MCF 10A (cell line): ENCODE results near the gene MMS19. TPM values are rescaled to one million over a fixed set of nuclear protein-coding genes. Genes with fewer than 3 reads are reported as not detected.

ENCODE experiments used
- BruUV-seq: library from RNA; stranded (reverse); fragments of 400-500 nt; replicated peaks from 2 replicates; lab custom pipeline; 2021; lab: Mats Ljungman, UMichigan
- CTCF ChIA-PET: fragments of 300-600 bp; sonication (Branson Sonifier 250); formaldehyde crosslinking; extraction: SDS; loops from one replicate; lab custom pipeline; 2021; ENCODE audit warnings: antibody characterized with exemption, inconsistent platforms; lab: Yijun Ruan, JAX
- POLR2A ChIA-PET: fragments of 300-600, 350-650 bp; sonication (Branson Sonifier 250); formaldehyde crosslinking; extraction: SDS; loops from one replicate; lab custom pipeline; 2020; ENCODE audit warnings: antibody characterized with exemption, inconsistent platforms; lab: Yijun Ruan, JAX
- DNase-seq: peaks from one replicate; pipeline ENCODE4 v3.0.0-alpha.2; 2018; ENCODE audit not compliant: unreplicated experiment
- H3K27ac Mint-ChIP-seq: one replicate; pipeline ENCODE4 v1.8.0; 2022; ENCODE audit warnings: mild to moderate bottlenecking, low read depth, mixed read lengths; ENCODE audit not compliant: unreplicated experiment
- H3K27me3 Mint-ChIP-seq: one replicate; pipeline ENCODE4 v1.8.0; 2022; ENCODE audit warnings: mixed read lengths; ENCODE audit not compliant: insufficient read depth, unreplicated experiment
- H3K36me3 Mint-ChIP-seq: one replicate; pipeline ENCODE4 v1.8.0; 2022; ENCODE audit warnings: mild to moderate bottlenecking, moderate library complexity, mixed read lengths; ENCODE audit not compliant: insufficient read depth, unreplicated experiment
- H3K4me1 Mint-ChIP-seq: one replicate; pipeline ENCODE4 v1.8.0; 2022; ENCODE audit warnings: mixed read lengths; ENCODE audit not compliant: insufficient read depth, unreplicated experiment
- H3K4me3 Mint-ChIP-seq: one replicate; pipeline ENCODE4 v1.8.0; 2022; ENCODE audit warnings: mild to moderate bottlenecking, moderate library complexity, mixed read lengths; ENCODE audit not compliant: unreplicated experiment
- H3K9me3 Mint-ChIP-seq: one replicate; pipeline ENCODE4 v1.8.0; 2022; ENCODE audit warnings: mixed read lengths; ENCODE audit not compliant: unreplicated experiment
- intact Hi-C: fragments of 100-400 bp; cut with micrococcal nuclease; formaldehyde crosslinking; loops from 2 replicates; pipeline ENCODE4 v1.14.1; 2022
- total RNA-seq: library from RNA; stranded (reverse); gene quantifications from 2 replicates; pipeline ENCODE4 v1.2.3, GENCODE V29; 2022
- TF ChIP-seq, protein P1 (sequence below): fragments of 200-600 bp; IDR thresholded peaks from one replicate; pipeline ENCODE4 v1.8.0; 2022; ENCODE audit warnings: antibody characterized with exemption, mild to moderate bottlenecking; ENCODE audit not compliant: unreplicated experiment

Gene MMS19
- total RNA-seq, 1 experiment from 2014 or later = 67.0 TPM

DNA sequence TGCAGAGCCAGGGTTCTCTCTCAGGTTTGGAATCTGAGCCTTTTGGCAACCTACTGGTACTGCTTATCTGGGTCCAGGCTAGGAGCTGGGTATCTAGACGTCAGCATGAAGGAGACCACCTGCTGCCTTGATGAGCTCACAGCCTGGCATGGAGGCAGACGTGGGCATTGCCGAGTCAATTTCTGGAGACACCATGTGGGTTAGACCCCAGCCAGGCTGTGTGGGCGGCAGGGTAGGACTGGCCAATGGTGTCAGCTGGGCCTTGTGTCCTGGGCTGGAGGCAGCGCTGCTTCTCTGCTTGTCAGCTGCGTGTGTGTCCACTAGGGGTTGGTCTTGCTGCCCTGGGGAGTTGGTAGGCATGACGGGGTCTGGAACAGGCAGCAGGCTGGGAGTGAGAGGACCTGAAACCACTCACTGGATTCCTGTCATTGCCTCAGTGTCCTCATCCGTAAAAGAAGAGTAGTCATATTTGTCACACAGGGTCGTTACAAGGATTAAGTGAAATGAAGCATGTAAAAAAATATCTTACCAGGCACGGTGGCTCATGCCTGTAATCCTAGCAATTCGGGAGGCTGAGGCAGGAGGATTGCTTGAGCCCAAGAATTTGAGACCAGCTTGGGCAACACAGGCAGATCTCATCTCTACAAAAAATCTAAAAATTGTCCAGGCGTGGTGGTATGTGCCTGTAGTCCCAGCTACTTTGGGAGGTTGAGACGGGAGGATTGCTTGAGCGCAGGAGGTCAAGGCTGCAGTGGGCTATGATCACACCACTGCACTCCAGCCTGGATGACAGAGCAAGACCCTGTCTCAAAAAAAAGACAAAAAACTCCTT is 42.7 kb upstream of the MMS19 start:
- intact Hi-C loops = no loop called here
- Mint-ChIP-seq H3K27me3 (no peaks in the 10 kb centered on the region), H3K9me3 (no peaks in the 10 kb centered on the region), H3K4me1 (peaks cover 28% of the 10 kb centered on the region), H3K4me3 (no peak overlapping the region), H3K27ac (peak overlapping the region; percentile 59), H3K36me3 (no peaks in the 10 kb centered on the region)
- DNase-seq = no peak
- no TSS peak for BruUV-seq
- TF ChIP-seq, protein P1, sequence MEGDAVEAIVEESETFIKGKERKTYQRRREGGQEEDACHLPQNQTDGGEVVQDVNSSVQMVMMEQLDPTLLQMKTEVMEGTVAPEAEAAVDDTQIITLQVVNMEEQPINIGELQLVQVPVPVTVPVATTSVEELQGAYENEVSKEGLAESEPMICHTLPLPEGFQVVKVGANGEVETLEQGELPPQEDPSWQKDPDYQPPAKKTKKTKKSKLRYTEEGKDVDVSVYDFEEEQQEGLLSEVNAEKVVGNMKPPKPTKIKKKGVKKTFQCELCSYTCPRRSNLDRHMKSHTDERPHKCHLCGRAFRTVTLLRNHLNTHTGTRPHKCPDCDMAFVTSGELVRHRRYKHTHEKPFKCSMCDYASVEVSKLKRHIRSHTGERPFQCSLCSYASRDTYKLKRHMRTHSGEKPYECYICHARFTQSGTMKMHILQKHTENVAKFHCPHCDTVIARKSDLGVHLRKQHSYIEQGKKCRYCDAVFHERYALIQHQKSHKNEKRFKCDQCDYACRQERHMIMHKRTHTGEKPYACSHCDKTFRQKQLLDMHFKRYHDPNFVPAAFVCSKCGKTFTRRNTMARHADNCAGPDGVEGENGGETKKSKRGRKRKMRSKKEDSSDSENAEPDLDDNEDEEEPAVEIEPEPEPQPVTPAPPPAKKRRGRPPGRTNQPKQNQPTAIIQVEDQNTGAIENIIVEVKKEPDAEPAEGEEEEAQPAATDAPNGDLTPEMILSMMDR = no peak
- CTCF ChIA-PET = interaction anchor here (0.6 to 2.3 kb wide), 7 partner anchors 8 to 73 kb away, joined by 4 to 9 read pairs (median 5); partner anchors contain the start of genes MMS19 and UBTD1
- POLR2A ChIA-PET = interaction anchor here (0.6 to 2.8 kb wide), 6 partner anchors 9 to 701 kb away, joined by 3 to 35 read pairs (median 4); partner anchors contain the start of genes MMS19 and UBTD1

DNA sequence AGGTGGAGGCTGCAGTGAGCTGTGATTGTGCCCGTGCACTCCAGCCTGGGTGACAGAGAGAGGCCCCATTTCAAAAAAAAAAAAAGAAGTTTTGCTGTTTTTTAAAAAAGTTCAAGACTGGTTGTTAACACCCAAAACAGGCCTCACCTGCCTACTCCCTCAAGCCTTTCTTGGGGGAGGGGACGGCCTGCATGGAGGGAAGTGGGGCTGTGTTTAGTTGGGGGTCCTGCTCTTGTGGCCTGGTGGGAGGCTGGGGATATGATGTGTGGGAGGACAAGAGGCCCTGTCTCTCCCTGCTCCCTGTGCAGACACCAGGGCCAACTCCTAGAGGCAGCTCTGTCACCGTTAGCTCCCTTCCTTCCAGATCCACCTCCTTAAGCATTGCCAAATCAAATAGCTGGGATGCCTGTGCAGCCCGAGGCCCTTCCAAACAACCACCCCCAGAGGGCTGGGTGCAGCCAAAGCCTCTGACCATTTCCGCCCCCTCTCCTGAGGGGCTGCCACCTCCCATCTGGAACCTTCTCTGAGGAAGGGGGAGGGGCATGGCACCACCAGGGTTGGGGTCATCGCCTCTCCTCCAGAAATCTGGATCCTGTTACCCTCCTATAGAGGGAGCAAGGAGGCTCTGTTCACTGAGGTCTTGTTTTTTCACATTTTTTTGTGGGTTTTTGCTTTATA is 41.4 kb upstream of the MMS19 start:
- H3K36me3 Mint-ChIP-seq = no peaks in the 10 kb centered on the region
- ChIA-PET POLR2A (interaction anchor here (0.8 to 1.7 kb wide), 3 partner anchors 10 to 42 kb away, joined by 3 to 4 read pairs (median 4); no protein-coding TSS in a partner anchor), CTCF (interaction anchor here (0.5 to 2.2 kb wide), 5 partner anchors 13 to 596 kb away, joined by 3 to 9 read pairs (median 5); partner anchors contain the start of genes ANKRD2, MMS19 and UBTD1)
- peaks cover 28% of the 10 kb centered on the region for H3K4me1 Mint-ChIP-seq
- peak; percentile 39 for DNase-seq
- intact Hi-C loops = no loop called here
- H3K4me3 Mint-ChIP-seq = no peak overlapping the region
- no TSS peak for BruUV-seq
- H3K9me3 Mint-ChIP-seq = no peaks in the 10 kb centered on the region
- no peaks in the 10 kb centered on the region for H3K27me3 Mint-ChIP-seq
- H3K27ac Mint-ChIP-seq = no peak overlapping the region
- TF ChIP-seq, protein P1 = no peak

DNA sequence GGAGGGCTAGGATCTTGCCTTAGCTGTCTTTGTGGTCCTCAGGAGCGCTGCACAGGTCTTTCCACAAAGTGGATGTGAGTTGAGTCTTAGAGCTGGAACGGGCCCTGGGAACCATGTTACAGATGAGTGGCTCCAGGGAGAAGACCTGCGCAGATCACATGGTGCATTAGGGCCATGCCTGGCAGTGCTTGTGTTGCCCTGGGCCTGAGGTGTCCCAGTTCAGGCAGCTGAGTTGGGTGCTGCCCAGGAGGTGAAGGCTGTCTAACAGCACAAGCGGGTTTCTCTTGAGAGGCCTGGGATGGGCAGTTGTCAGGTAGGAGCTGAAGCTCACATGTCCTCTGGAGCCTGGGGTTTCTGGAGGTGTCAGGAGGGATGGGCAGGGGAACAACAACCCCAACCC is 40.6 kb upstream of the MMS19 start:
- no peaks in the 10 kb centered on the region for H3K36me3 Mint-ChIP-seq
- no peaks in the 10 kb centered on the region for H3K9me3 Mint-ChIP-seq
- intact Hi-C loops = no loop called here
- POLR2A ChIA-PET = interaction anchor here (1.5 to 1.7 kb wide), 2 partner anchors 40 to 41 kb away, joined by 4 to 6 read pairs; partner anchors contain the start of gene UBTD1
- peaks cover 26% of the 10 kb centered on the region for H3K4me1 Mint-ChIP-seq
- CTCF ChIA-PET = interaction anchor here (0.5 to 2.0 kb wide), 3 partner anchors 14 to 597 kb away, joined by 3 to 6 read pairs (median 4); partner anchors contain the start of gene ANKRD2
- DNase-seq = no peak
- peak overlapping the region; percentile 39 for H3K27ac Mint-ChIP-seq
- no TSS peak for BruUV-seq
- H3K27me3 Mint-ChIP-seq = no peaks in the 10 kb centered on the region
- H3K4me3 Mint-ChIP-seq = no peak overlapping the region
- TF ChIP-seq, protein P1 = no peak
